Mammary epithelial cell (primary cell): ENCODE data around the gene USP15.

Experiments used
- CTCF ChIP-seq, 2 donors: IDR thresholded peaks in 1 of 2; conservative IDR thresholded peaks in 1 of 2; 2 replicates each; pipeline ENCODE4 v1.5.1; 2011 to 2012; ENCODE audit warnings: inconsistent platforms in 2 of 2, low read length in 2 of 2, mild to moderate bottlenecking in 2 of 2, control low read depth in 1 of 2, low read depth in 1 of 2; ENCODE audit not compliant: insufficient read depth in 1 of 2; ENCODE audit errors: extremely low read depth in 1 of 2
- EZH2 ChIP-seq: IDR thresholded peaks from 2 replicates; pipeline ENCODE4 v1.6.1; 2012; ENCODE audit warnings: low read length, inconsistent platforms, borderline replicate concordance

GRCh38 chr12:62331306-62331705 is 71.1 kb downstream of the USP15 start:
- TF ChIP-seq CTCF (conservative IDR thresholded peaks at IDR 0.05 in 1 of 2, IDR thresholded peaks at IDR 0.05 in 1 of 2; ENCODE audit: extremely low read depth in 1 of 2, insufficient read depth in 1 of 2, low read depth in 1 of 2, low read length in 2 of 2) (no peak), EZH2 (no peak)
